ENCODE measurements around the gene RASSF7. TPM values are rescaled to one million over a fixed set of nuclear protein-coding genes. Genes with fewer than 3 reads are reported as not detected.

RASSF7 gene
- total RNA-seq, 1 experiment from 2014 or later = 58.6 TPM

DNA sequence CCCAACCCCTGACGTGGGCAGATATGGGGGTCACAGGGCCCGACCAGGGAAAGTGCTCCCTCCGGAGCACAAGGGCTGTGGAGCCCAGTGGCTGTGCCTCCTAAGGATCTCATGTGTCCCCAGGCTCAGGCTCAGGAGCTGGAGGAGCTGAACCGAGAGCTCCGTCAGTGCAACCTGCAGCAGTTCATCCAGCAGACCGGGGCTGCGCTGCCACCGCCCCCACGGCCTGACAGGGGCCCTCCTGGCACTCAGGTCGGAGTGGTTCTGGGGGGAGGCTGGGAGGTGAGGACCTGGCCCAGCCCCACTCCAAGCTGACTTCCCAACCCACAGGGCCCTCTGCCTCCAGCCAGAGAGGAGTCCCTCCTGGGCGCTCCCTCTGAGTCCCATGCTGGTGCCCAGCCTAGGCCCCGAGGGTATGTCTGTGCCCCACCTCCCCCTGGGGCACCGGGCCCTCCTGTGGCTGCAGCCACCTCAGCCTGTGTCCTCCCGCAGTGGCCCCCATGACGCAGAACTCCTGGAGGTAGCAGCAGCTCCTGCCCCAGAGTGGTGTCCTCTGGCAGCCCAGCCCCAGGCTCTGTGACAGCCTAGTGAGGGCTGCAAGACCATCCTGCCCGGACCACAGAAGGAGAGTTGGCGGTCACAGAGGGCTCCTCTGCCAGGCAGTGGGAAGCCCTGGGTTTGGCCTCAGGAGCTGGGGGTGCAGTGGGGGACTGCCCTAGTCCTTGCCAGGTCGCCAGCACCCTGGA lies 2.5 kb downstream of the RASSF7 start:
- Histone ChIP-seq H3K9ac (ENCODE audit: low read length) (no peak overlapping the region), H4K20me1 (ENCODE audit: low read length) (0 out of 2 replicates have a peak, but pooled peaks cover 5% of the 10 kb centered on the region), H3K4me2 (ENCODE audit: low read length) (no peak overlapping the region), H3K9me3 (ENCODE audit: low read length) (no peaks in the 10 kb centered on the region), H3K9me2 (replicated peaks; ENCODE audit: low read length) (no peaks in the 10 kb centered on the region), H3F3A (ENCODE audit: low read length, unreplicated experiment) (no peaks in the 10 kb centered on the region), H3K36me3 (ENCODE audit: low read depth, low read length) (no peaks in the 10 kb centered on the region), H2AFZ (ENCODE audit: low read length) (no peak overlapping the region), H3K27ac (ENCODE audit: low read length) (no peak overlapping the region), H3K4me3 (ENCODE audit: low read length) (no peak overlapping the region), H3K79me2 (ENCODE audit: low read length) (peaks cover 50% of the 10 kb centered on the region), H3K4me1 (ENCODE audit: insufficient read depth, low read length) (peaks cover 31% of the 10 kb centered on the region), H3K27me3 (ENCODE audit: low read length) (no peaks in the 10 kb centered on the region)
- ATAC-seq (no peak), DNase-seq (no peak)
- CTCF ChIA-PET = no interaction called here
- intact Hi-C loops (cut with micrococcal nuclease) = loop anchor here (10.0 kb wide), 1 partner anchor 52 kb away; the partner anchor contains the start of gene IRF7
- TF ChIP-seq, protein P1, sequence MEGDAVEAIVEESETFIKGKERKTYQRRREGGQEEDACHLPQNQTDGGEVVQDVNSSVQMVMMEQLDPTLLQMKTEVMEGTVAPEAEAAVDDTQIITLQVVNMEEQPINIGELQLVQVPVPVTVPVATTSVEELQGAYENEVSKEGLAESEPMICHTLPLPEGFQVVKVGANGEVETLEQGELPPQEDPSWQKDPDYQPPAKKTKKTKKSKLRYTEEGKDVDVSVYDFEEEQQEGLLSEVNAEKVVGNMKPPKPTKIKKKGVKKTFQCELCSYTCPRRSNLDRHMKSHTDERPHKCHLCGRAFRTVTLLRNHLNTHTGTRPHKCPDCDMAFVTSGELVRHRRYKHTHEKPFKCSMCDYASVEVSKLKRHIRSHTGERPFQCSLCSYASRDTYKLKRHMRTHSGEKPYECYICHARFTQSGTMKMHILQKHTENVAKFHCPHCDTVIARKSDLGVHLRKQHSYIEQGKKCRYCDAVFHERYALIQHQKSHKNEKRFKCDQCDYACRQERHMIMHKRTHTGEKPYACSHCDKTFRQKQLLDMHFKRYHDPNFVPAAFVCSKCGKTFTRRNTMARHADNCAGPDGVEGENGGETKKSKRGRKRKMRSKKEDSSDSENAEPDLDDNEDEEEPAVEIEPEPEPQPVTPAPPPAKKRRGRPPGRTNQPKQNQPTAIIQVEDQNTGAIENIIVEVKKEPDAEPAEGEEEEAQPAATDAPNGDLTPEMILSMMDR (conservative IDR thresholded peaks at IDR 0.05; ENCODE audit: low read depth, low read length) = no peak
- TF ChIP-seq EZH2 (IDR thresholded peaks at IDR 0.05; ENCODE audit: low read length, unreplicated experiment) = no peak
- no peak for TF ChIP-seq EZH2phosphoT487 (IDR thresholded peaks at IDR 0.05; ENCODE audit: borderline replicate concordance, low read length)
- no TSS peak for BruUV-seq (replicated peaks)
- POLR2A ChIA-PET (ENCODE audit: unreplicated experiment) = no interaction called here

DNA sequence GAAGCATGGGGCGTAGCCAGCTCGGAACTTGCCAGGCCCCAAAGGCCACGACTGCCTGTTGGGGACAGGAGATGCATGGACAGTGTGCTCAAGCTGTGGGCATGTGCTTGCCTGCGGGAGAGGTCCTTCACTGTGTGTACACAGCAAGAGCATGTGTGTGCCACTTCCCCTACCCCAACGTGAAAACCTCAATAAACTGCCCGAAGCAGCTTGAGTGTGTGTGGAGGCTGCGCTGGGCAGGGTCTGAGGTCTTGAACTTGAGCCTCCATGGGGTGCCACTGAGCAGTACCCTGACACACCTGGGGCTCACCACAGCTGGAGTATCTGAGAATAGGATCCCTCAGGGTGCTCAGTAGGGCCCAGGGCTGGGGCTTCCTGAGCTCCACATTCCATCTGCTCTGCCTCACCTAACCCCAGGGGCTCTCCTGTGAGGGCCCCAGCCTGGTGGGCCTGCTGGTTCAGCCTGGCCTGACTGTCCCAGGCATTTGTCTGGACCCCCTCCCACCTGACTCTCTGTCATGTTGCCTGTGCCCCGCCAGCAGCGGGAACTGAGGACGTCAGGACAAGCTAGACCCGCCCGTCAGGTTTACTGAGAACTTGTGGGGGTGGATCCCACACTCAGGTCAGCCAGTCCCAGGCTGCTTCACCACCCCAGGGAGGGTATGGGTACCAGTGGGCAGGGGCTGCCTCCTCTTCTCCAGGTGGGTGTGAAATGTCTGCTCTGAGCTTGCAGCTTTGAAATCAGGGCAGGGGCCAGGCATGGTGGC lies 3.2 kb downstream of the RASSF7 start:
- ATAC-seq (no peak), DNase-seq (peak; percentile 52)
- H3K9me3 ChIP-seq (ENCODE audit: low read length) = no peaks in the 10 kb centered on the region
- TF ChIP-seq, protein P1 (conservative IDR thresholded peaks at IDR 0.05; ENCODE audit: low read depth, low read length) = no peak
- TF ChIP-seq EZH2 (IDR thresholded peaks at IDR 0.05; ENCODE audit: low read length, unreplicated experiment) (no peak), EZH2phosphoT487 (IDR thresholded peaks at IDR 0.05; ENCODE audit: borderline replicate concordance, low read length) (no peak)
- intact Hi-C loops (cut with micrococcal nuclease) = loop anchor here (10.0 kb wide), 1 partner anchor 51 kb away; the partner anchor contains the start of gene IRF7
- H3K27ac ChIP-seq (ENCODE audit: low read length) = peak overlapping the region; percentile 18; the same call in 1 of the 2 replicates
- H3K4me3 ChIP-seq (ENCODE audit: low read length) = no peak overlapping the region
- 0 out of 2 replicates have a peak, but pooled peaks cover 5% of the 10 kb centered on the region for H4K20me1 ChIP-seq (ENCODE audit: low read length)
- CTCF ChIA-PET = no interaction called here
- no peaks in the 10 kb centered on the region for H3F3A ChIP-seq (ENCODE audit: low read length, unreplicated experiment)
- no peak overlapping the region for H3K4me2 ChIP-seq (ENCODE audit: low read length)
- peaks cover 32% of the 10 kb centered on the region for H3K4me1 ChIP-seq (ENCODE audit: insufficient read depth, low read length)
- H3K36me3 ChIP-seq (ENCODE audit: low read depth, low read length) = no peaks in the 10 kb centered on the region
- H3K27me3 ChIP-seq (ENCODE audit: low read length) = no peaks in the 10 kb centered on the region
- no TSS peak for BruUV-seq (replicated peaks)
- POLR2A ChIA-PET (ENCODE audit: unreplicated experiment) = interaction anchor here (0.6 kb wide), 1 partner anchor 255 kb away, joined by 8 read pairs; the partner anchor contains the start of gene PNPLA2
- no peak overlapping the region for H3K9ac ChIP-seq (ENCODE audit: low read length)
- H3K79me2 ChIP-seq (ENCODE audit: low read length) = peaks cover 50% of the 10 kb centered on the region
- H3K9me2 ChIP-seq (replicated peaks; ENCODE audit: low read length) = no peaks in the 10 kb centered on the region
- no peak overlapping the region for H2AFZ ChIP-seq (ENCODE audit: low read length)
